Forelimb muscle (tissue), 1 donor: ENCODE data around the gene FAM124B. TPM values are rescaled to one million over a fixed set of nuclear protein-coding genes. Genes with fewer than 3 reads are reported as not detected.

Experiments used
- DNase-seq: peaks from one replicate; pipeline ENCODE4 v3.0.0-alpha.2; 2013; ENCODE audit warnings: low read depth
- polyA plus RNA-seq: library from polyadenylated mRNA; unstranded; fragments of 120-200 nt; gene quantifications from one replicate; pipeline ENCODE4 v1.2.1, GENCODE V29; 2013; ENCODE audit not compliant: insufficient read length

Gene FAM124B, protein sequence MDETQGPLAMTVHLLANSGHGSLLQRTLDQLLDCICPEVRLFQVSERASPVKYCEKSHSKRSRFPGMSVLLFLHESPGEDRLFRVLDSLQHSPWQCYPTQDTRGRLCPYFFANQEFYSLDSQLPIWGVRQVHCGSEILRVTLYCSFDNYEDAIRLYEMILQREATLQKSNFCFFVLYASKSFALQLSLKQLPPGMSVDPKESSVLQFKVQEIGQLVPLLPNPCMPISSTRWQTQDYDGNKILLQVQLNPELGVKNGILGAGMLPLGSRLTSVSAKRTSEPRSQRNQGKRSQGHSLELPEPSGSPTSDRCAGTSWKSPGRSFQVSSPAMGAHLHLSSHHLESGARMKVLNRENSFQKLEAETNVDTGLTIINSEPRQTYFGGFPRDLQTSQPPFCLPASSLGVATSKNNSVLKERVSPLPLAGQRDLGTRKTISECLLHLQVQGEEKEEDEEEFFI
- polyA plus RNA-seq = 9.2 TPM

- DNase-seq = peak; percentile 54
Observed at GRCh38 chr2:224401641-224402342, at the start of gene FAM124B. Gene FAM124B, minus strand, starts transcription at chr2:224402107. Its CDS starts 339 bp downstream, at chr2:224401768.

DNA sequence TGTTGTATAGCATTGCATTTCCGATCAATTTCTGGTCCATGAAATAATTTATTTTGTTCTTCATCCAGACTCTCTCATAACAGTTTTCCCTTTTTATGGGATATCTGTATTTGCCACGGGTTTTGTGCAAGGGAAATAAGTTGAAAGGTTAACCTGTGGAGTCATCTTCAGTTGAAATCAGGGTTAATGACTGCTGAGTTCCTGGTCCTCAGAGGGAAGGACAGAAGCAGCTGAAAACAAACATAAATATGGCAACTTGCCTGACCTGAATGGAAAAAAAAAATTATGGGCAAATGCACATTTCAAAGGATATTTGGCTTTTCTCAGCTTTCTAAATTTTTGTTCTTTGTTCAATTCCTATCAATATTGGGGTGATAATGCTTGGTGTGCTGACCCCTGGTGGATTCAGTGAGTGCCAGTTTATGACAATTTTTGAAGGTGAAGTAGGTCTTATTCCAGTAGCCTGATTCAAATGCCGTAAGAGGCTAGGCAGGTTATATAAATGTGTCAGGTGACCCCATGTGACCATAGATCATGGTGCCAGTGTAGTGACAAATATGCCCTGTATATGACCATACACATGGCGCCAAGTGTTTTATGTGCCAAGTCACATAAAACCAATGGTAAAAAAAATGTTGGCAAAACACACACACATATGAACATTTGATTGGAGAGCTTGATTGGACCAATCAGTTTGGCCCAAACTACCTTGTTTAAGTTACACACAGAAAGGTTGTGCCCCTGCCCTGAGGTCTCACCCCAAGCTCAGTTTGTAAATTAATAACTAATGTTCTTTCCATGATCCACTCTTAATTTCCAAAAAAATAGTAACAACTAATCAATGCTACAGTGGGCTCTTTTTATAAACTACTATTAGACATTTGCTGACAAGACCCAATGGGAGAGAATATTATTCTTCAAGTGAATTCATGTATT is 47.6 kb upstream of the FAM124B start:
- no peak for DNase-seq

GRCh38 chr2:224448236-224448635 is 46.3 kb upstream of the FAM124B start:
- no peak for DNase-seq

GRCh38 chr2:224444783-224445182 is 42.9 kb upstream of the FAM124B start:
- no peak for DNase-seq

DNA sequence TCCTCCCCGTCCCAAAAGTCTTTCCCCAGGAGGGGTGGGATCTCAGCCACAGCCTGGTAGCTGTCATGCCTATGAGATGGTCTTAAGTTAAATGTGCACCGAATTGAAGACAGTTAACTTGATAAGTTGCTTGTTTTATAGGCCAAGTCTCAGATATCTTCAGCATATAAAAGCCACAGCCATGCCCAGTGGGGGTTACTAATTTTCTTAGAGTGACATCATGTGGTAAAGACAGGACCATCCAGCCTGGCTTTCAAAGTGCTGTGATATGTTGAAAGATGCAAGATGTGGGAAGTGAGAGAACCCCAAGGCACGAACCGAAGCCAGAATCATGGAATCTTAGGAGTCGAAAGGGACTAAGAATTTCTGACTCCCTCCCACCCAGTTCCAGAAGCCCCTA is 42.1 kb upstream of the FAM124B start:
- DNase-seq = no peak

DNA sequence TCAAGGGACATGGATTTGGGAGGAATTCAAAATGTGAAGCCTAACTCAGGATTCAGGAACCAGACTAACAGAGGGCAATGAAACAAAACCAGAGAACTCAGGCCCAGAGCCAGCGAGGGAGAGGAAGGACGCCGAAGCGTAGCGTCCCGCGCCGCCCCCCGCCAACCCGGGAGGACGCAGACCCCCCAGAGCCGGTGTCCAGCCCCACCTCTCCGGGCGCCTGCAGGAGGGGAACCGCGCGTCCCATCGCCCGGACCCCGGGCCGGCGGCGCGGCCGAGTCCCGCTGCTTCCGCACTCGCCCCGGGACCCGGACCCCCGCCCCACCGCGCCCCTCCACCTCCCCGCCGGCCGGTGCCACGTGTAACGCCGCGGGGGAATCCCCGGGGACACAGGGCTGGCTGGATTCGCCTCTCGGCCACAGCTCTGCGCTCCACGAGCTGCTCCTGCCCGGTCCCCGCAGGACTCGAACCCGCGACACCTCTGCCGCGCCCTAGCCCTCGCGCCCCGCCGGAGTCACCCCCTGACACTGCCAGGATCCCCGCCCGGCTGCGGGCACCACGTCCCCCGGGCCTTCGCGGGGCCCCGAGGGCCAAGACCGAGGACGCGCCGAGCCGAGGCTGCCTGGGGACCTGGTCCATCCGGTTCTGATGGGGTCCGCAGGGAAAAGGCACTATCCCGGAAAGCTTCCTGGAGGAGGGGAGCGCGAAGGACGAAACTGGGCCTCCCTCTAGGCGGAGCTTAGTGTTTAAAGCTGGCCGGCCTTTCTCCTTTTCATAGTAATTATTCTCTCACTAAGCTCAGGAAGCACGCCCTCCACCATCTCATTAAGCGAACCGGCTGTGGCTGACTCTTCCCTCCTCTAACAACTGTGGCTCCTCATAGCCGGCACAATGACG is 40.4 kb upstream of the FAM124B start:
- no peak for DNase-seq

GRCh38 chr2:224440988-224441387 is 39.1 kb upstream of the FAM124B start:
- DNase-seq = no peak

- no peak for DNase-seq
Observed at GRCh38 chr2:224438726-224439125, 36.8 kb upstream of the FAM124B start.

DNA sequence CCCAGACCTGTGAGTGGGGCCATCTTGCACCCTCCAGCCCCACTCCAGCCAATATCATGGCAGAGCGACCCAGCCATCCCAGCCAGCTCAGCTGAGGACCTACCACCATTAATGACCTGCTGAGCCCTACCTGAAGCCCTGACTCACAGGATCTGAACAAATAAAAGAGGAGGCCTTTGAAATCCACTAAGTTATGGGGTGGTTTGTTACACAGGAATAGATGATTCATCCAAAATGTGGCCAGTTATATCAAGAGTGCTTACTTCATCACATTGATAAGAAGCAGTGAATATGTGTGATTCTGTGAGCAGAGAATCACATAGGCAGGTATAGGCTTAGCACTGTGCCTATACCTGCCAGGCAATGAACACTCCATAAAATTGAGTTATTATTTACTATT is 34.7 kb upstream of the FAM124B start:
- DNase-seq = no peak

GRCh38 chr2:224434618-224435017 is 32.7 kb upstream of the FAM124B start:
- no peak for DNase-seq

- no peak for DNase-seq
Observed at GRCh38 chr2:224433442-224433841, 31.5 kb upstream of the FAM124B start.

DNA sequence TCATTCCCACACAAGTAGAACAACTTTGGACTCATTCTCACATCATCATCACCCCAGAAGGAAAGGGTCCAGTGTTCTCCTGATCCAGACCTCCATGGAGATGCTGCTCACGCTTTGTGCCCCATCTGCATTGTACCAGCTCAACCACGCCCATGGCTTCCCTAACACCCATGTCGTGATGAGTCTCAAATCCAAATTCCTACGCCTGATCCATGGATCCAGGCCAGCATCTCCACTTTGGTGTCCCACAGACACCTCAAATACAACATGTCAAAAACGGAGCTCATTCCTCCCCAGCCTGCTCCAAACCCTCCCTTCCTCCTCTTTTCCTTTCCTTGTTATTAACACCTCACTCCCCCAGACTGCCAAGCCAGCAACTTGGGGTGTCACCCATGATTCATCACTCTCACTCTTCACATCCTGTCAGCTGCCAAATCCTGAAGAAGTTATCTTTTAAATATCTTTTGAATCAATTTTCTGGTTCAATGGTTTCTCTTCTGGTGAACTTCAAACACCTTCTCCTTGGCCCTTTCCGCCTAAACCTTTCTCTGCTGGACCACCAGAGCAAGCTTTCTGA is 30.2 kb upstream of the FAM124B start:
- no peak for DNase-seq

DNA sequence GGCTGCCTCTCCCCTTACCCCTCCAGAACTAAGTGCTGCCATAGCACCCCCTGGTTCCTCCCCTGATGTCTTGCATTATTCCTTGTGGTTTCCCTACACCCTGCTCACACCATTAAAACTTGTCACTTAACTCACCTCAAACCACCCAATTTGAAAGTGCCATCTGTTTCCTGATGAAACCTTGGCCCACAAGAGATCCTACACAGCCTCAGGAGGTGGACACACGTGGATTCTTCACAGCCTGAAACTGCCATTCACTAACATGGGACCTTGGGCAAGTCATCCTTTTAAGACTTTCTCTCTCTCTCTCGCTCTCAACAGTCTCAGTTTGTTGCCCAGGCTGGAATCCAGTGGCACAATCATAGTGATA is 27.5 kb upstream of the FAM124B start:
- no peak for DNase-seq

DNA sequence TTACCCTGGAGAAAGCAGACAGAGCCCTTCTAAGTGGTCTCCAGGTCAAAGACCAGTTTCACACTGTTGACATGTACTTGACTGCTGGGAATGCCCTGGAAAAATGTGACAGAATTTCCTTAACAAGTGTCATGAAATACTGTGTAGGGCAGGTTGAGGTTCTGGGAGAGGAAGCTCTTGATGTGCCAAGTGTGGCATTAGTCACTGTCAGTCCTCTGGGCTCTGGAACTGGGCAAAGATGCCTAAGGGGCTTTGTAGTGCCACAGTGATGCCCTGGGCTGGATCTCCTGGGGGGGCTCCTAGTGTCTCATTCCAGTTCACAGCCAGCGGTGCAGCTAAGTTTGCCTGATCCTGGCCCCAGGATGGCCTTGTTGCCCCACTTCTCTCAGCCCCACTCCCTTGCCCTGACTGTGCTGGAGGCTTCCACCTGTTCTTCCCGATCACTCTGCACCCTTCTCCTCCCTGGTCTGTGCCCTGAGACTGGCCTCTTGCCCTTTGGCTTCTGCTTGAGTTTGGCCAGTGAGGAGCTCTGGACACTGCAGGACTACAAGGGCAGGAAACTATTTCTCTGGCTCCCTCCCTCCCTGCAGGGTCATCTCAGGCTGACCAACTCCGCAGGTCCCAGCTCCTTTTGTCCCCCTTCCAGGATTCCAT is 27.0 kb upstream of the FAM124B start:
- DNase-seq = no peak

DNA sequence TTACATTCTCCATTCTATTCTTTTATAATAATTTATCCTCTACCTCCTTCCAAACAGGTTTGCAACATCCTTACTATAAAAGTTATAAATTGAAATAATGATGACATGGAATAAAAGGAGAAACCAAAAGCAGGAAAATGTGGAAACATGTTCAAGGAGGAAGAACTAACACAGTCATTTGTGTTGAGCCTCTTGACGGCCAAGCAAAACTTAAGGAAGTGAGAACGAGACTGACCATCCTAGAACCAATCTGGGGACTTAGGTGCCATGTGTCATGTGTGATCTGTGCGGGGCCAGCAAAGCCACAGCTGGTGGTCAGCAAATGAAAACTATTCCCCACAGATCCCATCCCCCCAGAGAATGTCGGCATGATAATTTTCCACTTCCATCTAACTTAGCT is 25.6 kb upstream of the FAM124B start:
- DNase-seq = no peak

DNA sequence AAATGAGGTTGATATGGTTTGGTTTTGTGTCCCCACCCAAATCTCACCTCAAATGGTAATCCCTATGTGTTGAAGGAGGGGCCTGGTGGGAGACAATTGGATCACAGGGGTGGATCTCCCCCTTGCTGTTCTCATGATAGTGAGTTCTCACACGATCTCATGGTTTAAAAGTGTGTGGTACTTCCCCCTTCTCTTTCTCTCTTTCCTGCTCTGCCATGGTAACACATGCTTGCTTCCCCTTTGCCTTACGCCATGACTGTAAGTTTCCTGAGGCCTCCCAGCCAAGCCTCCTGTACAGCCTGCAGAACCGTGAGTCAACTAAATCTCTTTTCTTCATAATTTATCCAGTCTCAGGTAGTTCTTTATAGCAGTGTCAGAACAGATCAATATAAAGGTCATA is 24.7 kb upstream of the FAM124B start:
- DNase-seq = no peak

- no peak for DNase-seq
Observed at GRCh38 chr2:224421065-224421464, 19.2 kb upstream of the FAM124B start.

DNA sequence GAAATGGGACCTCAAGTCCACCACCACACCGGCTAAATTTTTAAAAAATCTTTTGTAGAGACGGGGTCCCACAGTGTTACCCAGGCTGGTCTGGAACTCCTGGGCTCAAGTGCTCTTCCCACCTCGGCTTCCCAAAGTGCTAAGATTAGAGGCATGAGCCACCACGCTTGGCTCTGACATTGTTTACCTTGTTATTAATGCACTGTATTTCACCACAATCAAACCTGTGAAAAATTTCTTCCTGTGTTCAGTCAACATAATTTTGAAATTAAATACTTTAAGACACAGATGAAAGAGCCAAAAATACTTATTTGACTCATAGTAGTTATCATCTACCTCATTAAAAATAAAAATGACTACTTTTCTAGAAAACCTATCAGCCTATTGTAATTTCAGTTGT is 16.0 kb upstream of the FAM124B start:
- DNase-seq = no peak

- no peak for DNase-seq
Observed at GRCh38 chr2:224417361-224417729, 15.4 kb upstream of the FAM124B start.
